PC-3 (cell line): Measurements from ENCODE around the gene STT3A. TPM values are rescaled to one million over a fixed set of nuclear protein-coding genes. Genes with fewer than 3 reads are reported as not detected.

Experiments
- ATAC-seq: fragments of 200-7000 bp; cut with Tn5 transposase; 2 replicates; pipeline ENCODE4 v1.9.1; 2020; ENCODE audit warnings: mild to moderate bottlenecking, moderate library complexity
- BruUV-seq: library from RNA; stranded (reverse); fragments of 400-500 nt; replicated peaks from 2 replicates; lab custom pipeline; 2021; lab: Mats Ljungman, UMichigan
- CTCF ChIA-PET: fragments of 300-600 bp; sonication (Branson Sonifier 250); formaldehyde crosslinking; loops from one replicate; lab custom pipeline; 2022; ENCODE audit warnings: antibody characterized with exemption; lab: Charles Lee
- POLR2A ChIA-PET: fragments of 300-600 bp; sonication (Branson Sonifier 250); formaldehyde crosslinking; loops from one replicate; lab custom pipeline; 2022; ENCODE audit warnings: antibody characterized with exemption; ENCODE audit not compliant: unreplicated experiment; lab: Charles Lee
- DNase-seq: peaks from one replicate; pipeline ENCODE4 v3.0.0-alpha.2; 2015
- H2AFZ ChIP-seq: fragments of 300-600 bp; sonication (generic); 2 replicates; pipeline ENCODE4 v1.6.0; 2016; ENCODE audit warnings: antibody characterized with exemption, low read length
- H3F3A ChIP-seq: fragments of 300-600 bp; sonication (generic); one replicate; pipeline ENCODE4 v1.6.0; 2017; ENCODE audit warnings: antibody characterized with exemption, low read length, control low read depth, mild to moderate bottlenecking; ENCODE audit not compliant: unreplicated experiment
- H3K27ac ChIP-seq: fragments of 300-600 bp; sonication (generic); 2 replicates; pipeline ENCODE4 v1.5.1; 2016; ENCODE audit warnings: mild to moderate bottlenecking, low read length
- H3K27me3 ChIP-seq: fragments of 300-600 bp; sonication (generic); 2 replicates; pipeline ENCODE4 v1.6.1; 2016; ENCODE audit warnings: low read length, mixed read lengths
- H3K36me3 ChIP-seq: fragments of 300-600 bp; sonication (generic); 2 replicates; pipeline ENCODE4 v1.6.1; 2016; ENCODE audit warnings: low read depth, mixed run types, low read length, mixed read lengths
- H3K4me1 ChIP-seq: fragments of 300-600 bp; sonication (generic); 2 replicates; pipeline ENCODE4 v1.5.1; 2016; ENCODE audit warnings: low read length; ENCODE audit not compliant: insufficient read depth
- H3K4me2 ChIP-seq: fragments of 300-600 bp; sonication (generic); 2 replicates; pipeline ENCODE4 v1.6.0; 2016; ENCODE audit warnings: low read length
- H3K4me3 ChIP-seq: fragments of 300-600 bp; sonication (generic); 2 replicates; pipeline ENCODE4 v1.5.1; 2016; ENCODE audit warnings: mild to moderate bottlenecking, low read length, mixed read lengths
- H3K79me2 ChIP-seq: fragments of 300-600 bp; sonication (generic); 2 replicates; pipeline ENCODE4 v1.6.1; 2017; ENCODE audit warnings: low read length, mixed read lengths
- H3K9ac ChIP-seq: fragments of 300-600 bp; sonication (generic); 2 replicates; pipeline ENCODE4 v1.6.0; 2016; ENCODE audit warnings: mild to moderate bottlenecking, low read length
- H3K9me2 ChIP-seq: fragments of 300-600 bp; sonication (generic); replicated peaks from 2 replicates; pipeline ENCODE4 v1.6.1; 2016; ENCODE audit warnings: mixed run types, low read length, mixed read lengths
- H3K9me3 ChIP-seq: fragments of 300-600 bp; sonication (generic); 2 replicates; pipeline ENCODE4 v1.6.1; 2016; ENCODE audit warnings: low read length, mixed read lengths
- H4K20me1 ChIP-seq: fragments of 300-600 bp; sonication (generic); 2 replicates; pipeline ENCODE4 v1.6.1; 2016; ENCODE audit warnings: low read length, mixed read lengths
- CTCF ChIP-seq: fragments of 300-600 bp; sonication (generic); conservative IDR thresholded peaks from 2 replicates; pipeline ENCODE4 v1.5.1; 2017; ENCODE audit warnings: antibody characterized with exemption, low read depth, mild to moderate bottlenecking, low read length
- EZH2 ChIP-seq: fragments of 300-600 bp; sonication (generic); IDR thresholded peaks from one replicate; pipeline ENCODE4 v1.6.1; 2017; ENCODE audit warnings: antibody characterized with exemption, mild to moderate bottlenecking, low read length; ENCODE audit not compliant: unreplicated experiment
- EZH2phosphoT487 ChIP-seq: fragments of 300-600 bp; sonication (generic); IDR thresholded peaks from 2 replicates; pipeline ENCODE4 v1.6.1; 2018; ENCODE audit warnings: mild to moderate bottlenecking, antibody characterized with exemption, low read length, borderline replicate concordance
- intact Hi-C: fragments of 100-400 bp; cut with micrococcal nuclease; formaldehyde crosslinking; loops from 2 replicates; pipeline ENCODE4 v1.9.0; 2023
- total RNA-seq: library from RNA; depleted of rRNA; stranded (reverse); fragments of >200 nt; gene quantifications from 2 replicates; pipeline ENCODE4 v1.2.3, GENCODE V29; 2014

The STT3A gene
- total RNA-seq, 1 experiment from 2014 or later, result 182 TPM

GRCh38 chr11:125649465-125650166, 57.0 kb downstream of the STT3A start:
- BruUV-seq, result no TSS peak
- Histone ChIP-seq H3K9ac (no peak overlapping the region), H3K36me3 (peaks cover 36% of the 10 kb centered on the region), H4K20me1 (no peaks in the 10 kb centered on the region), H3K9me2 (no peaks in the 10 kb centered on the region), H2AFZ (no peak overlapping the region), H3K4me2 (no peak overlapping the region), H3F3A (no peaks in the 10 kb centered on the region), H3K4me3 (no peak overlapping the region), H3K79me2 (no peaks in the 10 kb centered on the region), H3K4me1 (no peaks in the 10 kb centered on the region), H3K9me3 (no peaks in the 10 kb centered on the region), H3K27me3 (no peaks in the 10 kb centered on the region), H3K27ac (no peak overlapping the region)
- ChIA-PET POLR2A (no interaction called here), CTCF (no interaction called here)
- intact Hi-C loops, result no loop called here
- no peak for DNase-seq
- TF ChIP-seq EZH2phosphoT487 (no peak), EZH2 (no peak), CTCF (no peak)
- no peak for ATAC-seq

DNA sequence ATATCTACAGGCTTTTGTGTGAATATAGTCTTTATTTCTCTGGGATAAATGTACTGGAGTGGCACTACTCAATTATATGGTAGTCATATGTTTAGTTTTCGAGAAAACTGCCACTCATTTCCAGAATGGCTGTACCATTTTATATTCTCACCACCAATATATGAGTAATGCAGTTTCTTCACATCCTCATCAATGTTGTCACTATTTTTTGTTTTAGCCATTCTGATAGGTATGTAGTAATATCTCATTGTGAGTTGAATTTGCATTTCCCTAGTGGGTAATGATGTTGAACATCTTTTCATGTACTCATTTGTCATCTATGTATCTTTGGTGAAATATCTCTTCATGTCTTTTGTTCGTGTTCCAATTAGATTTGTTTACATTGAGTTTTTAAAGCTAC, 70.0 kb downstream of the STT3A start:
- no peaks in the 10 kb centered on the region for H3K27me3 ChIP-seq
- no peak overlapping the region for H3K4me2 ChIP-seq
- intact Hi-C loops, result no loop called here
- H3K79me2 ChIP-seq, result no peaks in the 10 kb centered on the region
- DNase-seq (no peak), ATAC-seq (no peak)
- H3K4me3 ChIP-seq, result no peak overlapping the region
- ChIA-PET CTCF (no interaction called here), POLR2A (no interaction called here)
- no peaks in the 10 kb centered on the region for H3F3A ChIP-seq
- no peak for TF ChIP-seq EZH2
- TF ChIP-seq CTCF, result no peak
- TF ChIP-seq EZH2phosphoT487, result no peak
- H3K4me1 ChIP-seq, result no peaks in the 10 kb centered on the region
- H3K9me2 ChIP-seq, result no peaks in the 10 kb centered on the region
- H3K27ac ChIP-seq, result no peak overlapping the region
- no peaks in the 10 kb centered on the region for H4K20me1 ChIP-seq
- H2AFZ ChIP-seq, result no peak overlapping the region
- no TSS peak for BruUV-seq
- H3K9ac ChIP-seq, result no peak overlapping the region
- H3K36me3 ChIP-seq, result peaks cover 10% of the 10 kb centered on the region
- H3K9me3 ChIP-seq, result no peaks in the 10 kb centered on the region

GRCh38 chr11:125663910-125664309, 71.3 kb downstream of the STT3A start:
- H2AFZ ChIP-seq, result no peak overlapping the region
- no peaks in the 10 kb centered on the region for H3K9me2 ChIP-seq
- H3K36me3 ChIP-seq, result peaks cover 10% of the 10 kb centered on the region
- DNase-seq (no peak), ATAC-seq (no peak)
- ChIA-PET CTCF (no interaction called here), POLR2A (no interaction called here)
- H3K27ac ChIP-seq, result no peak overlapping the region
- H3F3A ChIP-seq, result no peaks in the 10 kb centered on the region
- no peaks in the 10 kb centered on the region for H3K9me3 ChIP-seq
- intact Hi-C loops, result no loop called here
- no TSS peak for BruUV-seq
- no peaks in the 10 kb centered on the region for H3K79me2 ChIP-seq
- TF ChIP-seq CTCF, result no peak
- TF ChIP-seq EZH2, result no peak
- TF ChIP-seq EZH2phosphoT487, result no peak
- no peak overlapping the region for H3K4me3 ChIP-seq
- H3K27me3 ChIP-seq, result no peaks in the 10 kb centered on the region
- no peak overlapping the region for H3K4me2 ChIP-seq
- H3K9ac ChIP-seq, result no peak overlapping the region
- no peaks in the 10 kb centered on the region for H4K20me1 ChIP-seq
- no peaks in the 10 kb centered on the region for H3K4me1 ChIP-seq
